ENCODE results near the gene LMTK3.

Gene LMTK3

GRCh38 chr19:48468772-48469288 is 42.8 kb downstream of the LMTK3 start:
- DNase-seq = peak; percentile 100

DNA sequence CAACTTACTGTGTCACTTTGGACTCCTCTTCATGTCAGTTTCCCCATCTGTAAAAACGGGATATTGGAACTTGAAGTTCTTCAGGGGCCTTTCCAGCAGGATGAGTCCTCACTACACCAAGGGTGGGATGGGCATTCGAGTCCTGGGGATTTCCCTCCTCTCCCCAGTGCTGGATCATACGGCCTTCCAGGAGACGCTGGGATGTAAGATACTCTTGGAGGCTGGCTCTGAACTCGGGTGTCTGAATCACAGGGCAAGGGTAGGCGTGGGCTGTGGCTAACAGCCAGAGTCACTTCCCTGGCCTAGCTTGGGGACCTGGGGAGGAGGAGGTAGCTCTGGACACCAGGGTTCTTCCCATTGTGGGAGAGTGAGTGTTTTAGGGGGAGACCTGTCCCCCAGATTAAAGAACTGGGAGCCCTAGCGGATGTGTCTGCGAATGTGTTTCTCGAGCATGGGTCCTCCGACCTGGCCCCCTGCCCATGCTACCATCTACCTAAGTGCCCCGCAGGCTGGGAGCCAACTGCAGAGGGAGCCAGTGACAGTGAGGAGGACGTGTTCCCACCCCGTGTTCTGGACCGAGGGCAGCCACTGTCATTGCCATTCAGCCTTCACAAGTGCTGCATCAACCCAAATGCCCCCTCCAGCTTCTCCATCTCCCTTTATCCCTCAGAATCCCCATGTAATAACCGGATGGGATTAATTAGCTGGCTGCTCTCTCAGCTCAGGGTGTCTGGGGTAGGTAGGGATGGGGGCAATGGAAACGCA is 44.9 kb downstream of the LMTK3 start:
- DNase-seq = no peak

GRCh38 chr19:48465215-48465614 is 46.4 kb downstream of the LMTK3 start:
- no peak for DNase-seq

DNA sequence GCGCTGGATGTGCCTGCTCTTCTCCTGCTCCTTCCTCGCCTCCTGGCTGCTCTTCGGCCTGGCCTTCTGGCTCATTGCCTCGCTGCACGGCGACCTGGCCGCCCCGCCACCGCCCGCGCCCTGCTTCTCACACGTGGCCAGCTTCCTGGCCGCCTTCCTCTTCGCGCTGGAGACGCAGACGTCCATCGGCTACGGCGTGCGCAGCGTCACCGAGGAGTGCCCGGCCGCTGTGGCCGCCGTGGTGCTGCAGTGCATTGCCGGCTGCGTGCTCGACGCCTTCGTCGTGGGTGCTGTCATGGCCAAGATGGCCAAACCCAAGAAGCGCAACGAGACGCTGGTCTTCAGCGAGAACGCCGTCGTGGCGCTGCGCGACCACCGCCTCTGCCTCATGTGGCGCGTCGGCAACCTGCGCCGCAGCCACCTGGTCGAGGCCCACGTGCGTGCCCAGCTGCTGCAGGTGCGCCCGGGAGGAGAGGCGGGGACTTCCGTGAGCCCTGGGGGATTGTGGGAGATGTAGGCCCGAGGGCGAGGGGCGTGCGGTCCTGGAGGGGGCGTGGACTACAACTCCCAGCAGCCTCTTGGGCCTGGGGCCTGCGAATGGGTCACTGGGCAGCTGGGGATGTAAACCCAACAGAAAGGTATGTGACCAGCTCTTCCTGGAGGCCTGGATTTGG is 49.5 kb downstream of the LMTK3 start:
- no peak for DNase-seq

- no peak for DNase-seq
Observed at GRCh38 chr19:48461651-48461981, 50.0 kb downstream of the LMTK3 start.

- DNase-seq = no peak
Observed at GRCh38 chr19:48458016-48458415, 53.6 kb downstream of the LMTK3 start.

DNA sequence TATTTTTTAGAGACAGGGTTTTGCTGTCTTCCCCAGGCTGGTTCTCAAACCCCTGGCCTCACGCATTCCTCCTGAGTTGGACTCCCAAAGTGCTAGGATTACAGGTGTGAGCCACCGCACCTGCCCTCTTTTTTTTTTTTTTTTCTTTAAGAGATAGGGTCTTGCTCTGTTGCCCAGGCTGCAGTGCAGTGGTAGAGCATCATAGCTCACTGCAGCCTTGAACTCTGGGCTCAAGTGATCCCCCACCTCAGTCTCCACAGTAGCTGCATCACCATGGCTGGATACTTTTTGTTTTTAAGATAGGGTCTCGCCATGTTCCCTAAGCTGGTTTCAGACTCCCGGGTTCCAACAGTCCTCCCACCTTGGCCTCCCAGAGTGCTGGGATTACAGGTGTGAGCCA is 54.8 kb downstream of the LMTK3 start:
- DNase-seq = no peak

GRCh38 chr19:48455908-48456562 is 55.6 kb downstream of the LMTK3 start:
- no peak for DNase-seq

- no peak for DNase-seq
Observed at GRCh38 chr19:48455171-48455907, 56.3 kb downstream of the LMTK3 start, which contains the start of gene KCNJ14. KCNJ14 (plus strand) TSS chr19:48455574; CDS start chr19:48461725, 6,151 bp downstream.

DNA sequence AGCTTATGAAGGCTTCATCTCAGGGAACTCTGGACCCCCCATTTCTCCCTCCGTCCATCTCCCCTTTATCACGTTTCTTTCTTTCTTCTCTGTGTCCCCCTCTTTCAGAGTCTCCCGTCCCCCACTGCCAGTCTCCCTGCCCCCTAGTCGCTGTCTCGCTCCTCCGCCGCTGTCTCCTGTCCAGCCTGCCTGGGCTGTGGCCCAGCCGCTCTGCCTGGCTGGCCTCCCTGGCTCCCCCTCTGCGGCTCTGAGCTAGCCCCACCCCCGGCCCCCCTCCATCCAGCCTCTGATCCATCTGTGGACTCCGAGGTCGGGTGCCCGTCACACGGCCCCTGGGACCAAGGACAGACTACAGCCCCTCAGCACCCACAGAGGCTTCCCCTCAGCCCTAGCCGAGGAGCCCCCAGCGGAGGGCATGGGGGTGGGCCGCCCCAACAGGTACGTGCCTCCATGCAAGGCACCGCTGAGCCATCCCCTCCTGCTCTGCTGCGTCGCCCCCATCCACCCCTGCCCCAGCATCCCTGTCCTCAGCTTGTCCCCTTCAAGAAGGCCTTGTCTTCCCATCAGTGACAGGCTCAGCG is 57.4 kb downstream of the LMTK3 start:
- DNase-seq = no peak

DNA sequence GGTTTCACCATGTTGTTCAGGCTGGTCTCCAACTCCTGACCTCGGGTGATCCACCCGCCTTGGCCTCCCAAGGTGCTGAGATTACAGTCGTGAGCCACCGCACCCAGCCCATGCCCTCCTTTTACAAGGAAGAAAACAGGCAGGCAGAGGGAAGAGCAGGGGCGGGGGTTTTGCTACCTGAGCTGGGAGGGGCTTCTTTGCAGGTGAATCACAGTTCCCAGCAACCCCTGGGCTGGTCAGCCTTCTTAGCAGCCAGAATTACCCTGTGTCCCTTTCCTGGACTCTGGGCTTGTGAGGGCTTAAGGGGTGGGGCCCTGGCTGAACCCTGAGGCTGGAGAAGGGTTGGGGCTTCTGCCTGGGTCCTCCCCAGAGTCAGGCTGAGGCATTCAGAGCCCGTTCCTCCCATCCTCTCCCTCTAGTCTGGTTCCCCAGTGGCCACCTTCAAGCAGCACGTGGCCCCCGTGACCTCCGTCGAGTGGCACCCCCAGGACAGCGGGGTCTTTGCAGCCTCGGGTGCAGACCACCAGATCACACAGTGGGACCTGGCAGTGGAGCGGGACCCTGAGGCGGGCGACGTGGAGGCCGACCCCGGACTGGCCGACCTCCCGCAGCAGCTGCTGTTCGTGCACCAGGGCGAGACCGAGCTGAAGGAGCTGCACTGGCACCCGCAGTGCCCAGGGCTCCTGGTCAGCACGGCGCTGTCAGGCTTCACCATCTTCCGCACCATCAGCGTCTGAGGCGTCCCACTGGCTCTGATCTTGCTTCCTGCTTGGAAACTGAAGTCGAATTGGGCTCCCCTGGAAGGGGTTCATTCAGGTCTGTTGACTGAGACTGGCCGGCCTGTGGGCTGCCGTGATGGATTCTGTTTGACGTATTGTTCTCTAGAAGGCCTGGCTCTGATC is 59.1 kb downstream of the LMTK3 start:
- DNase-seq = no peak

GRCh38 chr19:48451624-48452023 is 60.0 kb downstream of the LMTK3 start:
- DNase-seq = no peak

DNA sequence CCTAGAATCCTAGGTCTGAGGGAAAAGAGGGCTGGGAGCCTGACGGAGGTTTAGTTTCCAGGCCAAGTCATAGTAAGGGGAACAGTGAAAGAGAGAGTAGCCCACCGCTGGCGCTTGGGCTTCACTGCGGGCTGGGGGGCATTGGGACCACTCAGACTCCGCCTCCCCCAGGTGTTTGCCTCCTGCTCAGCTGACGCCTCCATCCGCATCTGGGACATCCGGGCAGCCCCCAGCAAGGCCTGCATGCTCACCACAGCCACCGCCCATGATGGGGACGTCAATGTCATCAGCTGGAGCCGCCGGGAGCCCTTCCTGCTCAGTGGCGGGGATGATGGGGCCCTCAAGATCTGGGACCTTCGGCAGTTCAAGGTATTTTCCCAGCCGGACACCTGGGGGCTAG is 60.8 kb downstream of the LMTK3 start:
- DNase-seq = no peak

DNA sequence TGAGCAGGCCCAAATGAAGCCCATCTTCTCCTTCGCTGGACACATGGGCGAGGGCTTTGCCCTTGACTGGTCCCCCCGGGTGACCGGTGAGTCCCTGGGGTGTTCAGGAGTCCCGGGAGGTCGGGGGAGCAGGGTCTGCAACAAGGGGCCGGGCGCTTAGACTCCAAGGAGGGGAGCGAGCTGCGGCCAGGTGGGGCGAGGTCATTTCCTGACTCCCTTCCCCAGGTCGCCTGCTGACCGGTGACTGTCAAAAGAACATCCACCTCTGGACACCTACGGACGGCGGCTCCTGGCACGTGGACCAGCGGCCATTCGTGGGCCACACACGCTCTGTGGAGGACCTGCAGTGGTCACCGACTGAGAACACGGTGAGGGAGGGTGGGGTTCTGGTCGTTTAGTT is 61.2 kb downstream of the LMTK3 start:
- no peak for DNase-seq

DNA sequence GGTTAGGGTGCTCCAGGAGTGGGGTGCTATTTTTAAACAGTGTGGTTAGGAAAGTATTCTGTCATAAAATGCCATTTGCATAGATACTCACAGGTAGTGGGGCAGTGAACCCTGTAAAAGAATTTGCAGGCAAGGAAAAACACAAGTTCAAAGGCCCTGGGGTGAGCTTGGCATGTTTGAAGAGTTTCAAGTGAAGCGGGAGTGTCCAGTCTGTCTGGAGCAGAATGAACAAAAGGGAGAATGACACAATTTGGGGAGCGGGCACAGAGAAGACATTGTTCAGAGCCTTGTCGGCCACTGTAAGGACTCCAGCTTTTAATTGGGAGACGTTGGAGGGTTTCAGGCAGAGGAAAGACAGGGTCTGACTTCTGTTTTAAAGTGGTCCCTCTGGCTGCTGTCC is 63.1 kb downstream of the LMTK3 start:
- DNase-seq = no peak

DNA sequence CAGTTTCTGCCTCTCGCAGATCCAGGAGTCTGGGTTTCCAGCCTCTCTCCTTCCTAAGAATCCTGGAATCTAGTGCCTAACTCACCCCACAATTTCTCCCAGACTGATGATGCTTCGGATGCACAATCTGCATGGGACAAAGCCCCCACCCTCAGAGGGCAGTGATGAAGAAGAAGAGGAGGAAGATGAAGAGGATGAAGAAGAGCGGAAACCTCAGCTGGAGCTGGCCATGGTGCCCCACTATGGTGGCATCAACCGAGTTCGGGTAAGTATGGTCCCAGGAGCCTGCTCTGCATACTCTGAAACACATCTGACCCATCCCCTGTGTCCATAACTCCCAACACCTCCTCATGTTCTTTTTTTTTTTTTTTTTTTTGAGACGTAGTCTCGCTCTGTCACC is 65.1 kb downstream of the LMTK3 start:
- no peak for DNase-seq

DNA sequence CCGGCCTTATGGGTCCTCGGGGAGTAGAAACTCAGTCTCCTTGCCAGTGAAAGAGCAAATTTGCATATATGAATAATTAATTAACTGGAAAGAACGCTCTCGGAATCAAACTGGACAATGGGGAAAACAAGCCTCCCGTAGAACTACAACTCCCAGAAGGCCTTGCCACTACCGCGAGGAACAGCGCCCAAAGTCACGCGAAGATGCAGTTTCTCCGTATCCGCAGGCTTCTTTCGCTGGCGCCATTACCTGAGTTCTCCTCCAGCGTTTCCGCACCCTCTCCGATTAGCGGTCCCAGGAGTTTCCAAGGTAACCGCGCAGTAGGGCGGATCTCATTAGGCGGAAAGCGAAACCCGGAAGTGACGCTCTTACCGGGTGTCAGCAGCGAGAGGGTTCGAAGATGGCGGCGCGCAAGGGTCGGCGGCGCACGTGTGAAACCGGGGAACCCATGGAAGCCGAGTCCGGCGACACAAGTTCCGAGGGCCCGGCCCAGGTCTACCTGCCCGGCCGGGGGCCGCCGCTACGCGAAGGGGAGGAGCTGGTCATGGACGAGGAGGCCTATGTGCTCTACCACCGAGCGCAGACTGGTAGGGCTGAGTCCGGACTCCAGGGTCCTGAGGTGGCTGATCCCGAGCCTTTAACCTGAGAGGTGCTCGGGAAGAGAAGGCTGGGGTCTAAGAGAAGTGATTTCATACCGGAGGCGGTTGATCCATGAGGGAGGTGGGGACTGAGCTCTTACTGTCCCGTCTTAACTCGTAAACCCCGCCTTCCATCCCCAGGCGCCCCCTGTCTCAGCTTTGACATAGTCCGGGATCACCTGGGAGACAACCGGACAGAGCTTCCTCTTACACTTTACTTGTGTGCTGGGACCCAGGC is 65.8 kb downstream of the LMTK3 start, which contains the start of gene GRWD1:
GRWD1 (plus strand) TSS at position 378 of the 876 bp plus-strand sequence; CDS start at position 401, 23 bp downstream.
- DNase-seq = peak; percentile 96

DNA sequence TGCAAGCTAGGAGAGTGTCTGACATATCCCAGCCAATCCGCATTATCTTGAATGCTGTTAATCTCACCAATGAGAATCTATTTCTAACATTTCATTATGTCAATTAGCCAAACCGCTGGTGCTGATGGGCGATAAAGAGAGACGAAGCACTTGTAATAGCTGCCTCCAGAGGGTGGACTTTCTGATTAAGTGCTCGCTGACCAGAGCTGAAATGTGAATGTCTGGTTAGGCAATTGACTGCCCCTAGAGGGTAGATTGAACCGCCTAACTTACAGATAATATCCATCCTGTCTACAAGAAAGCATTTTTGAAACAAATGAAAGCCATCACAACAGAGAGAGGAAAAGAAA is 66.4 kb downstream of the LMTK3 start:
- DNase-seq = no peak

DNA sequence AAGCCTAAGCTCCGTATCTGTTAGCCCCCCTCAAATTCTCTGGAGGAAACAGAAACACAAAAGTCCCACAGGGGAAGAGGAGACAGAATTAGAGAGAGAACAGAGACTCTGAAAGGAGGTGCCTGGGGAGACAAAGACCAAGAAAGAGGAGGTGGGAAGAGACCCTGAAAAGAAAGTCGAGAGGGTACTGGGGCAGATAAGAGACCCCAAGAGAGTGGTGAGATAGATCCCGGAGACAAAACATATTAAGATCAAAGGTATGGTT is 66.8 kb downstream of the LMTK3 start:
- no peak for DNase-seq

GRCh38 chr19:48444129-48444935 is 67.3 kb downstream of the LMTK3 start:
- DNase-seq = no peak

All from central memory CD4-positive, alpha-beta T cell (primary cell).